Stimulated activated CD4-positive, alpha-beta T cell treated with anti-CD3 and anti-CD28 coated beads, Interleukin-12 subunit alpha, Interleukin-12 subunit beta, amount 100 ng/mL, for 48 hours (primary cell): ENCODE data around the gene ANKRD29.
"Not testable (repeated sequence)": the region's sequence is repeated elsewhere in the genome, so short reads cannot be mapped to it uniquely, and the experiment has no call there.

Experiments
- DNase-seq, 3 donors: peaks; one replicate each; pipeline ENCODE4 v3.0.0-alpha.2; 2020; ENCODE audit warnings: low read depth in 2 of 3, low spot score in 1 of 3

Gene ANKRD29

GRCh38 chr18:23565916-23566547 is 96.7 kb downstream of the ANKRD29 start:
- DNase-seq: no peak

- no peak for DNase-seq
Observed at GRCh38 chr18:23563377-23564043, 99.2 kb downstream of the ANKRD29 start.

GRCh38 chr18:23560186-23560585 is 102.5 kb downstream of the ANKRD29 start:
- DNase-seq: no peak

GRCh38 chr18:23557511-23557910 is 105.2 kb downstream of the ANKRD29 start:
- DNase-seq: not testable (repeated sequence)

GRCh38 chr18:23556145-23556780 is 106.4 kb downstream of the ANKRD29 start:
- no peak for DNase-seq

- no peak for DNase-seq
Observed at GRCh38 chr18:23553887-23554286, 108.8 kb downstream of the ANKRD29 start.

- no peak for DNase-seq
Observed at GRCh38 chr18:23552505-23552904, 110.2 kb downstream of the ANKRD29 start.

- no peak for DNase-seq
Observed at GRCh38 chr18:23551978-23552377, 110.7 kb downstream of the ANKRD29 start.

GRCh38 chr18:23550898-23551297 is 111.8 kb downstream of the ANKRD29 start:
- DNase-seq: no peak
